NOMO-1 (cell line): ENCODE results near the gene ELK3.
A peak's percentile ranks its signal among the peaks of the same experiment; 100 is the strongest.

ENCODE experiments used
- DNase-seq, 2 experiments: peaks; one replicate each; lab custom pipeline; 2025; ENCODE audit not compliant: unreplicated experiment in 2 of 2; lab: John Stamatoyannopoulos, UW

ELK3 gene

GRCh38 chr12:96230646-96231045 lies 36.5 kb downstream of the ELK3 start:
- no peak for DNase-seq

DNA sequence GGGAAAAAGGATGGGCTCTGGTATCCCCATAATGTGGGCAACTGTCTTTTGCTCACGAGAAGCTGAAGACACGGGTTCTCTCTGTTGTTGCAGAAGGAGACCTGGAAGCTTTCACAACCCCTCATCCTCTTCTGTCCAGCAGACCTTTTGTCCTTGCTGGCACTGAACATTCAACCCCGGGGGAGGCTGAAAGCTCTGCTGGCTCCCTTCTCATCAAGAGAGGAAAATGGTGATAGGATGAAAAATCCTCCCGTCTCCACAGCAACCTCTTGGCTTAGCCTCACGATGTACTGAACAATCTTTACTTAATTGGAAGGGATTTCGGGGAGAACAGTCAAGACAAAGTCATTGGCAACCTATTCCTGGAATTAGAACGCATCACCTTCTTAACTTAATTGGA lies 39.0 kb downstream of the ELK3 start:
- DNase-seq, result no peak

DNA sequence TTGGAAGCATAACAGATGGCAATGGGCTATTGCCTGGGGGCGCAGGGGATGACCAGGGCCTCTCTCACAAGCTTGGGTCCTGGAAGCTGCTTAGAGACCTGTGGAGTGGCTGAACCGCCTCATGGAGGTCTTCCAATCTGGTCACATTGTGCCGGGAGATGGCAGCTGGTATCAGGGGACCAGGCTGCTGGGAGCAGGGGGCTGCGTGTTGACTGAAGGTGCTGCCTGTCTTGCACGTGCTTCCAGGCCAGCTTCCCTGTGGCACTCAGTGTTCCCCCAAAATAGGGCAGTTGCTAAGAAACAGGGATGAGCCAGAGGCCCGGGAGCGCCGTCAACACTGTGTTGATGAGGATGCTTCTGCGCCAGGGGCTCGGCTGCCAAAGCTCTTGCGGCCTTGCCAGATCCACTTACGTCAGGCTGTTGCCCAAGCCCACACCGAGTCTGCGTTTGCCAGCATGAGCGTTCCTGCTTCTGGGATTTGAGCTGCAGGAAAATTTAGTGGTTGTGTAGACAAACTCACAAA lies 39.8 kb downstream of the ELK3 start:
- DNase-seq, result no peak

DNA sequence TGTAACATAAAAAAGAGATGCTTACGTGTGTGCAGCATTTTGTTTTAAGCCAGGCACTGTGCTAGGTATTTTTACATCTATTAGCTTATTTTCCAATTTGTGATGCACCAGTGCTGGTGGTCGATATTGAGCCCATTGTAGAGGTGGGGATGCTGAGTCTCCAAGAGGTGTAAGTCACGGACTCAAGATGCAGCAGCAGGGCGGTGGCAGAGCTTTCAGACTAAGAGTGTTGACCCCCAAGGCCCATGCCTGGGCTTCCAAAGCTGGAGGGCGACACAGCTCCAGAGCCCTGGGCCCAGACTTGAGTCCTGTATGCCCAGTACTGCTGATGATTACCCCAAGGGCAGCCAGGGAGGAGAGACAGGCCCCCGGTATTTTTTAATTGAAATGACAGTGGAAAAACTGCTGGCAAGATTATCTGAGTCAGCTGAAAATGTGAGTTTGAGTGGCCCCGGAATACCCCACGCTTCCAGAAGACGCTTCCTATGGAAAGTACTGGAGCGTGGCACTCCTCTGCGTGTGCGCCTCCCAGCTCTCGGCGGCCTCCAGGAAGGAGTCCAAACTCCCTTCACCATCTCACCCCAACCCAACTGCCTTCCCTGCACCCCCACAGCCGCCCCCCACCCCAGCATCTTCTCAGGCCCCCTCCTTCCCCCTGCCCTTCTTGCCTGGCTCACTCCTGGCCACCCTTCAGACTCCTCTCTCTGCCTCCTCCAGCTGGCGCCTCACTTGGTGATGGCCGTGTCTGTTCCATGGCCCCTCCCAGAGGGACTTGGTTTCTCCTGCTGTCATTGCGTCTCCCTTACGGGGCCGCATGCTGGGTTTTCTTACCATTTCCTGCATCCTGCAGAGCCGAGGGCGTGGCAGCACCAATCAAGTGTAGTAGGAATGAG lies 40.7 kb downstream of the ELK3 start:
- no peak for DNase-seq

DNA sequence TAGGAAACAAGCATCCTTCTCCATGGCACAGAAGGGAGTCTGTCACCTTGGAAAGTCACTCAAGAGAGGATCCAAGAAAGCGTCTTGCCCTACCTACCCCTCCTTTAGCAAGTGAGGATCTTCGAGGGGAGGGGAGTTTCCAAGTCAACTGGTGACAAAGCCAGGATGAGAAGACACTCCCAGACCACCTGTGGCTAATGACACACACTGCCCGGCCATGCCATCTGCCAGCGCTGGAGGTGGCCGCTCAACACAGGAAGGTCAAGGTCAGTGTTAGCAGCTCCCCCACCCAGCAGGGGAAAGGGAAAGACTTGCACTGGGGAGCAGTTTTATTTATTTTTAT lies 41.3 kb downstream of the ELK3 start:
- no peak for DNase-seq

DNA sequence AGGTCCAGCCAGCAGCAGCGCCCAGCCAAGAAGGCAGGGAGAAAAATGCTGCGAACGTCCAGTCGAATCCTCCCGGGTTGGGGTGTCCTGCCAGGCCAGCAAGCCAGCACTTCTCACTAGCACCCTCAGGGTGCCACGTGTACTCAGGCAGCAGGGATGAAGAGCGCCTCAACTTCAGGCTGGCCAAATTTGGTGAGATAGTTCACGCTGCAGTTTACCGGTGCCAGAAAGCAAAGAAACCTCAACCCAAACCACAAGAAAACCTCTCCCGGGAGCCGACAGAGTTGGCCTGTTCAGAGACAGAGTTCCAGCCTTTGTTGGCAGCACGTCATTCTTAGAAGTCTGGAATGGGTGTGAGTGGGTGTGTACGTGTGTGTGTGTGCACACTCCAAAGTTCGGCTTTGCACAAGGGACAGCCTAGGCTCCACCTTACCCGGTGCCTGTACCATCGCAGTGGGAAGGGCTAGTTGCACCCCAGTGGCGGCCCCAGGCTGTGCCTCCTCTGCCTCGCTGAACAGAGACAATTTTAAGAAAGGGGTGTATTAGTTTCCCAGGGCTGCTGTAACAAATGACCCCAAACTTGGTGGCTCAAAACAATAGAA lies 42.1 kb downstream of the ELK3 start:
- DNase-seq, result no peak

- no peak for DNase-seq
These were observed 42.9 kb downstream of the ELK3 start for GRCh38 chr12:96237035-96237434.

DNA sequence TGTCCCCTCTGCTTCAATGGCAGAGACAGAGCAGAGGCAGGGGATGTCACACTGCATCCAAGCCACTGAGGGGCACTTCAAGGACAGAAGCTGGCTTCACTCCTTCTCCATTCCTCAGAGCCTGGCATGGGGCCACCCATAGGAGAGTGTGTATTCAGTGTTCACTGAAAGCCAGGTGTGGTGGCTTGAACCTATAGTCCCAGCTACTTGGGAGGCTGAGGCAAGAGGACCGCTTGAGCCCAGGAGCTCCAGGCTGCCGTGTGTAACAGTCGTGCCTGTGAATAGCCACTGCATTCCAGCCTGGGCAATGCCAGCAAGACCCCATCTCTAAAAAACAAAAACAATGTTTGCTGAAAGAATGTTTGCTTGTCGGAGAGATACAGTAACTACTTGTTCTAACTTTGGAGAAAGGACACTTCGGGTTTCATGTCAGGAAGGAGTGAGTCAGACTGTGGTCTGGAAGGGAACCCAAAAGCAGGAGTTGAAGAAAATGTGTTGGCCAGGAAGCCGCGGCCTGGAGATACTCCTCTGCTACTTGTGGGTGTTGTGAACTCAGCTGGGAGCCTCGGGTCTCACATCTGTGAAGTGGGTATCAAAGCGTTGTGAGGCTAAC lies 43.4 kb downstream of the ELK3 start:
- DNase-seq, result peak; percentile 47 to 76

GRCh38 chr12:96238336-96239047 lies 44.3 kb downstream of the ELK3 start:
- DNase-seq, result no peak

GRCh38 chr12:96239711-96240635 lies 45.8 kb downstream of the ELK3 start:
- no peak for DNase-seq

DNA sequence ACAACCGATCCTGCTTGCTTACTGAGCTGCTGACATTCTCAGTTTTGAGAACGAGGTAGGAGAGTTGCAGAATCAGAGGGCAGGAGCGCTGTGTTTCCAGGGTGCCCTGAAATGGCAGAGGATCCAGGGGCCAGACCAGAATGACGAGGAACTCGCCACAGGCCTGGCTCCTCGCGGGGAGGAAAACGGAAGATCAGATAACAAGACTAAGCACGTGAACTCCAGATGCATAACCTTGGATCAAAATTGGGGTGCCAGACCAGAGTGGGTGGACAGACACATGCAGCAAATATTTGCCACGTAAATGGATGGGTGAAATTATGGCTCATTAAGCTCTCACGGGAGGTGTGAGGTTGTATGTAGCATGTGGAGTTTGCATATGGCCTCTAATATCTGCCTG lies 46.5 kb downstream of the ELK3 start:
- DNase-seq, result no peak

DNA sequence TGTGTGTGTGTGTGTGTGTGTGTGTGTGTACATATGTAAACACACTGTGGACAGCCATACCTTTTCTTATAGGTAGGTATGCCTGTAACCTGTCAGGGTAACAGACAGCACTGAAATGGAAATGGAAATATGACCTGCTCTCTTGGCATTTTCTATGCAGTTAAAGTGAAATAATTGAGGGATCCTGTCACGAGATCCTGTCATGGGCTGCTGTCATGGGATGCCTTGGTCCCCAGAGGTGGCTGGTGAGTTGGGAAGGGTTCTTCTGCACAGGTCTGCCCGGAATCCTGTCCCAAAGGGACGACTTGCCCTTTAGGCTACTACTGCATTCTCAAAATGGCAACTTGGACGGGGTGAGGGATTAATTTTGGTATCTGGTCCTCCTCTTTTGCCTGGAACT lies 47.3 kb downstream of the ELK3 start:
- no peak for DNase-seq

GRCh38 chr12:96241846-96242256 lies 47.7 kb downstream of the ELK3 start:
- no peak for DNase-seq

- DNase-seq, result no peak
These were observed 48.4 kb downstream of the ELK3 start for GRCh38 chr12:96242597-96242996.

GRCh38 chr12:96244826-96245225 lies 50.7 kb downstream of the ELK3 start:
- no peak for DNase-seq

DNA sequence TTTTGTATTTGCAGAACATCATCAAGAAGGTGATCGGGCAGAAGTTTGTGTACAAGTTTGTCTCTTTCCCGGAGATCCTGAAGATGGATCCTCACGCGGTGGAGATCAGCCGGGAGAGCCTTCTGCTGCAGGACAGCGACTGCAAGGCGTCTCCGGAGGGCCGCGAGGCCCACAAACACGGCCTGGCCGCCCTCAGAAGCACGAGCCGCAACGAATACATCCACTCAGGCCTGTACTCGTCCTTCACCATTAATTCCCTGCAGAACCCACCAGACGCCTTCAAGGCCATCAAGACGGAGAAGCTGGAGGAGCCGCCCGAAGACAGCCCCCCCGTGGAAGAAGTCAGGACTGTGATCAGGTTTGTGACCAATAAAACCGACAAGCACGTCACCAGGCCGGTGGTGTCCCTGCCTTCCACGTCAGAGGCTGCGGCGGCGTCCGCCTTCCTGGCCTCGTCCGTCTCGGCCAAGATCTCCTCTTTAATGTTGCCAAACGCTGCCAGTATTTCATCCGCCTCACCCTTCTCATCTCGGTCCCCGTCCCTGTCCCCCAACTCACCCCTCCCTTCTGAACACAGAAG lies 52.8 kb downstream of the ELK3 start:
- DNase-seq, result no peak

- no peak for DNase-seq
These were observed 53.4 kb downstream of the ELK3 start for GRCh38 chr12:96247563-96247962.

- no peak for DNase-seq
These were observed 54.2 kb downstream of the ELK3 start for GRCh38 chr12:96248136-96248931.
